ENCODE results near the gene SEMA3G.

The SEMA3G gene

DNA sequence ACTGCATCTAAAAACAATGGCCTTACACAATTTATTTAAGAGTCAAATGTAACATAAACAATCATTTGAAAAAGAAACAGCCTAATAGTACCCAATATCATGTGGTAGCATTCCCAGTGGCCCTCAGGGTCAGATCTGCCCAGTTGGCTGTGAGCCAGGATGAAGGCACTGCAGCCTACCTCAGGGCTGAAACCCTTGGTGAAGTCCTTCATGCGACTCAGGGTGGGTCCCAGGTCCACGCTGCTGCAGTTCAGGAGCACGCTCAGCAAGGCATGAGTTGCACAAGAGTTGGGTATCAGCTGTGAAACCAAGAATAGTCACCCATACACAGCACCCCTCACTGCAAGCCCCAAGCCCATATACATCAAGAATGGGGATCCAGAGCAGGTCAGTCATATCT lies 37.1 kb downstream of the SEMA3G start:
- no peak for DNase-seq

GRCh38 chr3:52406791-52407510 lies 38.0 kb downstream of the SEMA3G start:
- no peak for DNase-seq

DNA sequence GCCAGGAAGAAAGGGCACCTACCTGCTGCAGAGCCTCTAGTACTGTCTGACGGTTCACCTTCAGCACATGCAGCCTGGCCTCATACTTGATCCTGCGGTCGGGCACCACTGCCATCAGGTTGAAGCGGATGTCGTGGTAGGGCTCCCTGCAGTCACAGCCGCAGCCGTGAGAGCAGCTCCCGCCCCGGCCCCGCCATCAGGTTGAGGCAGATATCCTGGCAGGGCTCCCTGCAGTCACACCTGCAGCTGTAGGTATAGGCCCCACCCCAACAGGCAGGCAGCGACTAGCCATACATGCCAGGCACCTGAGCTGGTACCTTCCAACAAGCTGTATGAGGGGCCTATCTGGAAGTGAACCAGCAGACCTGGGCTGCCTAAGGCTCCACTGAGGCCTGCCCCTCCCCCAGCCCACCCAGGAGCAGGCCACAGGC lies 38.7 kb downstream of the SEMA3G start:
- no peak for DNase-seq

DNA sequence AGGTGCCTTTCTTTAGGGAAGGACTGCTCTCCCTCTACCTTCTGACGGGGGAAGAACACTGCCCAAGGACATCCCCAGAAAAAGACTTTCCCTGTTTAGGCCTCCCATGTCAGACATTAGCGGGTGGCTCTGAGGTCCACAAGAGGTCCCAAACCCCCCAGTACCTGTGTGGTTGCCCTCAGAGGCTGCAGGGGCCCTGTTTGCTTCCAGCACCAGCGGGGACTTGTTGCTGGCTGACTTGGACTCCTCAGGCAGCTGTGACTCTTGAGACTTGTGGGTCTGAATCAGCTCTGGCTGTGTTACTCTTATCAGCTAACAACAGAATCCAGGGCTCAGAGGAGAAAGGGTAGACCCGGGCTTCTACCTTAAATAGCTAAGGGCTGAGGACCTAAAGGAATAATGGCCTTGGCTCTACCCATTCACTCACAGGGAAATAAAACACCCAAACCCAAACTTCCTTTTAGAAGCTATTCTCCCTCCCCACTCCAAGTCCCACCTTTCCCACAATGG lies 39.2 kb downstream of the SEMA3G start:
- no peak for DNase-seq

DNA sequence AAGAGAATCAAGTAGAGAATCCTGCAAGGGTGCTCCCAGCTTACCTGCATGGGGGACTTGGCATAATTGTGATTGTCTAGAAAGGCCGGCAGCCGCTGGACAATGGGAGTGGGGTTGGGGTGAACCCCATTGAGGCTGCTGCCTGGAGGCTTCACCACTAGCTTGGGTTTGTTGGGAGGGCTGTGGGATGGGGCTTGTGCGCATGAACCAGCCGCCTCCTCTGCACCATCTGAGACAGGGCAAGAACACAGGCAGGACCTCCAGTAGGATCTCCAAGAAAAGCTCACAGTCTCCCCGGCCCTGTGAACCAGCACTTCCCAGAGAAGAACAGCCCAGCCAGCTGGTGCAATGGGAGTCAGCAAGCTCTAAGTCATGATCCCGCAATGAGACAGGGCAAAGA lies 39.8 kb downstream of the SEMA3G start:
- no peak for DNase-seq

GRCh38 chr3:52404391-52404790 lies 40.5 kb downstream of the SEMA3G start:
- DNase-seq: no peak

DNA sequence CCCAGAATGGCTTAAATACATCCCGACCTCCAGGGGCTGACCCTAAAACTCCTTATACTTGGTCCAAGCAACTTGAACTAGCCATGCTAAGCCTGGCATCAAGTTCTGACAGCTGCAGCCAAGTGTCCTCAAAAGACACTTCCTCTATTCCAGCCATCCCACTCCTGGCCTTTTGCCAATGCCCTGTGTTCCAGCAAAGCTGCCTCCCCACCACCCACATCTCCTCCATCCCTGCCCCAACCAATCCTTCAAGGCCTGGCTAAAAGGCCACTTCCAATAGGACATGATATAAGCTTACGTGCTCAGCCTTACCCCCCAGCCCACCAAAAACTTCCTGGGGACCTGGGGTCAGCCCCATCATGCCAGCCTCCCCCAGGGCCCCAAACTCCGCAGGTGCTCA lies 40.9 kb downstream of the SEMA3G start:
- DNase-seq: no peak

DNA sequence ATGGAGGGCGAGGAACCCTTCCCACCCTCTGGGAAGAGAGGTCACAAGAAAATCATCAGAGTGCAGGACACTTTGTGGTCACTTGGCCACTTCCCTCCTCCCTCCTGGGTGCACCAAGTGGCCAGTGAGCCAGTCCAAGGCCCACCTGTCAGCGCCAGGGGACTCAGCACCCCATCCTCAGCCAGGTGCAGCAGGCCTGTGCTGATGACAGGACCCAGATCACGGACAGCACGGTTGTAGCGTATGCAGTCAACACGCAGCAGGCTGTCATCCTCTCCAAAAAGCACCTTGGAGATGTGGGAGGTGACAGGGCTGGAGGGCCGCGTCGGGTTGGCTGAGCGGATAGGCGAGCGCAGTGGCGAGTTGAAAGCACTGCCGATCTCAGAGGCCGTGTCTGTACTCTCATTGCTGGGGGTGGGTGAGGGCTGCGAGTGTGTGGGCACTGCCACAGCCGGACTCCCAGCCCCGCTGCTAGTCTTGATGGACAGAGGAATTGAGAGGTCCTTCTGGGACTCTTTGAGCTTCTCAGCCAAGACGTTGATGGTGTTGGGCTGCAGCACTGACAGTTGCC lies 41.5 kb downstream of the SEMA3G start:
- no peak for DNase-seq

DNA sequence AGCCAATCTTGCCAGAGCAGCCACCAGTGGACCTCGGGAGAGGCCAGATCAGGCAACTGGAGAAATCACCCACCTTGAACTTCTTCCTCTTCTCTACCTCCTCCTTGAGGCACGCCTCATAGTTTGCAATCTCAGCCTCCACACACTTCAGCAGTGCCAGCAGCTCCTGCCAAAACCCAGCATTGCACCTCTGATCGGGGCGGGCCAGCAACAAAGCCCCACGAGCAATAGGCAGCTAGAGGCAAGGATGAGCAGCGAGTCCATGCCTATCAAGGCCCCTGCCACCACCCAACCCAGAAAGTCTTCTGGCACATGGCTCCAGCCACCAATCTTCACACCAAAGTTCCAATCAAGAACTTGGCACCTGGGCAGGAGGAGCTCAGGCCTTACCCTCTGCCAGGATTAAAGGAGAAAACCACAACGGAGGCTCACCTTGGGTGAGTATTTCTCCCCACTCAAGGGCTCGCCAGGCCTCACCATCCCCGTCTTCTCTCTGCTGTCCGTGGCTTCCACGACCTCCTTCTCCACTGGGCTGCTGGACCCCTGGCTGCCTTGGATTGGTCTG lies 42.1 kb downstream of the SEMA3G start:
- DNase-seq: no peak

DNA sequence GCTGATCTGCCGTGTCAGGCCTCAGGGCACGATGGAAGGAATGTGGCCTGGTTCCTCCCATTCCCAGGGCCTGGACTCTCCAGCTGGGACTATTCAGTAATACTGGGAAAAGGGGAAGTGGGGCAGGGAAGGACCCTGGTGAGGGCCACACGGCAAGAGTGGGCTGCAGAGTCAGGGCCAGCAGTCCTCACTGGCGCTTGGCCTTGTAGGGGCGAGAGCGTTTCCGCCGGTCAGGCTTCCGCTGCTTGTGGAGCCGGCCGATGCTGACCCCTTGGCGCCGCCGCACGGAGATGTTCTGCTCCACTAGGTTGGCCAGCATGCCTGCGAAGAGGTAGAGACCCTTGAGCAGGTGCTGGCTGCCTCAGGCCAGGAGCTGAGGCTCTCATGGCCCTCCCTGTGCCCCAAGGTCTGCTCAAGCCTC lies 42.8 kb downstream of the SEMA3G start:
- no peak for DNase-seq

GRCh38 chr3:52401551-52401950 lies 43.4 kb downstream of the SEMA3G start:
- DNase-seq: no peak

DNA sequence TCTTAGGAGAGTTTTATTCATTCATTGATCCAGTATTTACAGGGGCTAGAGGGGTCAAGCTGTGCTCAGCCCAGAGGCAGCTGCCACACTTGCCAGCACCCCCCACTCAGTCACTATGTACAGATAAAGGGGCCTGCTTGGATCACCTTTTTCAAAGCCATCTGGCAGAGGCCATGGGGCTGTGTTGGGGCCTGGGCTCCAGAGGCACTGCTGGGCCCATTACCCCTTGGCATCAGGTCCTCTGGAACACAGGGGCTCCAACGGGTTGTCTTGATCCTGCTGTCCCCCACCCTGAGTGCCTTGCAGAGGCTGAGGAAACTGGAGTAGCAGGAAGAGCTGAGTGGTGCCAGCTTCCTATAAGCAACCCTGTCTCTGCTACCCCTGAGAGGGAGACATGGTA lies 43.9 kb downstream of the SEMA3G start:
- DNase-seq: no peak

- DNase-seq: no peak
Observed at GRCh38 chr3:52400275-52400793, 44.6 kb downstream of the SEMA3G start.

- DNase-seq: no peak
Observed at GRCh38 chr3:52399593-52399992, 45.3 kb downstream of the SEMA3G start.

GRCh38 chr3:52399131-52399530 lies 45.8 kb downstream of the SEMA3G start:
- no peak for DNase-seq

- no peak for DNase-seq
Observed at GRCh38 chr3:52398670-52399081, 46.2 kb downstream of the SEMA3G start.

DNA sequence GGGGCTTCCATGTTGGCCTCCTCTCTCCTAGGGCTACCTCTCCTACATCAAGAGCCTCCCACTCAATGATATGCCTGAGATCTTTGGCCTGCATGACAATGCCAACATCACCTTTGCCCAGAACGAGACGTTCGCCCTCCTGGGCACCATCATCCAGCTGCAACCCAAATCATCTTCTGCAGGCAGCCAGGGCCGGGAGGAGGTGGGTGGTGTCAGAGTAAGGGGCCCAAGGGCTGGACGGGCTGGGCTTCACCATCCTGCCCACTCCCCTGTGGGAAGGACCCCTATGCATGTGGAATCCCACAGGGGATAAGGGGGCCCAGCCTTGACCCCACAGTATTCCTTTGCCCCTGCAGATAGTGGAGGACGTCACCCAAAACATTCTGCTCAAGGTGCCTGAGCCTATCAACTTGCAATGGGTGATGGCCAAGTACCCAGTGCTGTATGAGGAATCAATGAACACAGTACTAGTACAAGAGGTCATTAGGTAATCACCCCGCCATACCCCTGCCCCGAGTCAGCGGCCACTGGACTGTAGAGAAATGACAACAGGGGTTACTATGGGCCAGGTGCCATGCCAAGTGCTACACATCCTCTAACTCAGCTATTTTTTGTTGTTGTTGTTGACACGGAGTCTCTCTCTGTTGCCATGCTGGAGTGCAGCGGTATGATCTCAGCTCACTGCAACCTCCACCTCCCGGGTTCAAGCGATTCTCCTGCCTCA lies 47.1 kb downstream of the SEMA3G start:
- no peak for DNase-seq

DNA sequence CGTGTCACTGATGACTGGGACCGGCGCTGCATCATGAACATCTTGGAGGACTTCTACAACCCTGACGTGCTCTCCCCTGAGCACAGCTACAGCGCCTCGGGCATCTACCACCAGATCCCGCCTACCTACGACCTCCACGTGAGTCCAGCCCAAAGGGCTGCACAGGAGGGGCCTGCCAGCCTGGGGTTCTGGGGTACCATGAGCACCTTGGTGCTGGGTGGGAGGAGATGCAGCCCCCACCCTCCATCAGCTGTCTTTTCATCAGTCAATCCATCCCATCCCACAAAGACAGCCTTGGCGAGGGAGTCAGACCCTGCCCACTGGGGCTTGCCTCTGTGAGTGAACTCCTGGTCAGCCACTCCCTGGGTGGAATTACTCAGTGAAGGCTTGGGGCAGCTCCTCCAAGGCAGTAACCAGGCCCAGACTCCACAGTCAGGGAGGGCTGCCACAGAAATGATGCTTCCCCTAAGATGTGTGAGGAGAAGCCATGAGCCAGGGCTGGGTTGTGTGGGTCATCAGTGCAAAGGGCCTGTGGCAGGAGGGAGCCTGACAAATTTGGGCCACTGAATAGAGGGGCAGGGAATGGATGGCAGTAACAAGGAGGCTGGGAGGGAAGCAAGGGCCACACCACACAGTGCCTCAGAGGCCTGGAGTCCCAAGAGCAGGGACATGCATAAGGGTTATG lies 47.9 kb downstream of the SEMA3G start:
- no peak for DNase-seq

GRCh38 chr3:52396011-52396906 lies 48.6 kb downstream of the SEMA3G start:
- no peak for DNase-seq

DNA sequence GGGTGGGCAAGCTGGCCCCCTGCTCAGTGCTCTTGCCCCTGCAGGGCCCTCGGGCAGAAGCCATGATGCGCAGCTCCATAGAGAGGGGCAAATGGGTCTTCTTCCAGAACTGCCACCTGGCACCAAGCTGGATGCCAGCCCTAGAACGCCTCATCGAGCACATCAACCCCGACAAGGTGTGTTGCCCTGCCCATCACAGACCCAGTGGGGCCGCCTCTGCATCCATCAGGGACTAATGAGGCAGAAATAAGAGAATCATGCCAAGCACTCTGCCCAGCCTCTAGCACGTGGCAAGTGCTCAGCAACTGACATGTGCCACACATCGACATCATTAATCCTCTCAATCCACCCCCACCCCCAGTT lies 49.4 kb downstream of the SEMA3G start:
- no peak for DNase-seq

GRCh38 chr3:52394751-52395502 lies 50.0 kb downstream of the SEMA3G start:
- DNase-seq: no peak
